Measurements from ENCODE around the gene DHCR7.

GRCh38 chr11:71443736-71444445, 4.3 kb downstream of the DHCR7 start:
- TF ChIP-seq CTCF (IDR thresholded peaks at IDR 0.05; ENCODE audit: insufficient read depth, low read length, poor library complexity, severe bottlenecking) (no peak), EZH2phosphoT487 (conservative IDR thresholded peaks at IDR 0.05; ENCODE audit: low read length) (no peak)

All from SU-DHL-6 (cell line).